GM12864 (cell line): ENCODE measurements around the gene HAPLN3.

ENCODE experiments used
- DNase-seq: peaks from one replicate; pipeline ENCODE4 v3.0.0-alpha.2; 2011; ENCODE audit warnings: low read depth
- H3K4me3 ChIP-seq: 2 replicates; pipeline ENCODE4 v1.5.1; 2011; ENCODE audit warnings: mild to moderate bottlenecking, low read depth, low read length, control low read depth
- TF ChIP-seq, protein P1 (sequence below): IDR thresholded peaks from 2 replicates; pipeline ENCODE4 v1.5.1; 2011; ENCODE audit warnings: low read depth, mild to moderate bottlenecking, moderate library complexity, low read length, control low read depth, inconsistent platforms; ENCODE audit errors: missing control alignments

HAPLN3 gene

DNA sequence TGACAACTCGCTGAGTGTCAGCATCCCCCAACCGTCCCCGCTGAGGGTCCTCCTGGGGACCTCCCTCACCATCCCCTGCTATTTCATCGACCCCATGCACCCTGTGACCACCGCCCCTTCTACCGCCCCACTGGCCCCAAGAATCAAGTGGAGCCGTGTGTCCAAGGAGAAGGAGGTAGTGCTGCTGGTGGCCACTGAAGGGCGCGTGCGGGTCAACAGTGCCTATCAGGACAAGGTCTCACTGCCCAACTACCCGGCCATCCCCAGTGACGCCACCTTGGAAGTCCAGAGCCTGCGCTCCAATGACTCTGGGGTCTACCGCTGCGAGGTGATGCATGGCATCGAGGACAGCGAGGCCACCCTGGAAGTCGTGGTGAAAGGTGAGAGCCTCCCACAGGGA, 56.7 kb downstream of the HAPLN3 start:
- DNase-seq, result no peak
- TF ChIP-seq, protein P1, sequence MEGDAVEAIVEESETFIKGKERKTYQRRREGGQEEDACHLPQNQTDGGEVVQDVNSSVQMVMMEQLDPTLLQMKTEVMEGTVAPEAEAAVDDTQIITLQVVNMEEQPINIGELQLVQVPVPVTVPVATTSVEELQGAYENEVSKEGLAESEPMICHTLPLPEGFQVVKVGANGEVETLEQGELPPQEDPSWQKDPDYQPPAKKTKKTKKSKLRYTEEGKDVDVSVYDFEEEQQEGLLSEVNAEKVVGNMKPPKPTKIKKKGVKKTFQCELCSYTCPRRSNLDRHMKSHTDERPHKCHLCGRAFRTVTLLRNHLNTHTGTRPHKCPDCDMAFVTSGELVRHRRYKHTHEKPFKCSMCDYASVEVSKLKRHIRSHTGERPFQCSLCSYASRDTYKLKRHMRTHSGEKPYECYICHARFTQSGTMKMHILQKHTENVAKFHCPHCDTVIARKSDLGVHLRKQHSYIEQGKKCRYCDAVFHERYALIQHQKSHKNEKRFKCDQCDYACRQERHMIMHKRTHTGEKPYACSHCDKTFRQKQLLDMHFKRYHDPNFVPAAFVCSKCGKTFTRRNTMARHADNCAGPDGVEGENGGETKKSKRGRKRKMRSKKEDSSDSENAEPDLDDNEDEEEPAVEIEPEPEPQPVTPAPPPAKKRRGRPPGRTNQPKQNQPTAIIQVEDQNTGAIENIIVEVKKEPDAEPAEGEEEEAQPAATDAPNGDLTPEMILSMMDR, result no peak
- H3K4me3 ChIP-seq, result no peak overlapping the region

DNA sequence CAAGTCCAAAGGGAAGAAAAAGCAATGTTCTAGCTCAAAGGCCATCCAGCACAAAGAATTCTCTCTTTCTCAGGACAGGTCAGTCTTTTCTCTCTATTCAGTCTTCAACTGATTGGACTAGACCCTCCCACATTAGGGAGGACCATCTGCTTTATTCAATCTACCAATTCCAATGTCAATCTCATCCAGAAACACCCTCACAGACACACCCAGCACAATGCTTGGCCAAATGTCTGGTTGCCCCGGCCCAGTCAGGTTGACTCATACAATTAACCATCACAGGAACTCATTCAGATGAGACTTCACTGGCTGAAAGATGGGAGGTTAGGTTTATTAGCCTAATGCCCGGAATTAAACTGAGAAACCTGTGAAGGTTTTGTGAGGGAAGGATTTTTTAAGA, 59.7 kb downstream of the HAPLN3 start:
- DNase-seq, result no peak
- TF ChIP-seq, protein P1, result no peak
- H3K4me3 ChIP-seq, result no peak overlapping the region

DNA sequence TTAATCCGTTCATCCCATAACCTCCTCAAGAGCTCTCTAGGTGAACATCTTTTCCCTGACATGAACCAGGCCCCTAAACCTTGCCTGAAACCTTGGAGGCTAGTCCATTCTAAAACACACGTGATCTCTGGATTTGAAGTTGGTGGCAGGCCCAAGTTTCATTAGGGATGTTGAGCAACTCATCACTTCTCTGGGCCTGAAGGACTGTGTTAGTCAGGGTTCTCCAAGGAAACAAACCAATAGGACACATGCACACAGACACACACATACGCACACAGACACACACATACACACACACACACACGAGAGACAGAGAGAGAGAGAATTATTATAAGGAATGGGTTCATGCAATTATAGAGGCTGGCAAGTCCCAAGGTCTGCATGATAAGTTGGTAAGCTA, 60.2 kb downstream of the HAPLN3 start:
- no peak for DNase-seq
- TF ChIP-seq, protein P1, result no peak
- H3K4me3 ChIP-seq, result no peak overlapping the region

DNA sequence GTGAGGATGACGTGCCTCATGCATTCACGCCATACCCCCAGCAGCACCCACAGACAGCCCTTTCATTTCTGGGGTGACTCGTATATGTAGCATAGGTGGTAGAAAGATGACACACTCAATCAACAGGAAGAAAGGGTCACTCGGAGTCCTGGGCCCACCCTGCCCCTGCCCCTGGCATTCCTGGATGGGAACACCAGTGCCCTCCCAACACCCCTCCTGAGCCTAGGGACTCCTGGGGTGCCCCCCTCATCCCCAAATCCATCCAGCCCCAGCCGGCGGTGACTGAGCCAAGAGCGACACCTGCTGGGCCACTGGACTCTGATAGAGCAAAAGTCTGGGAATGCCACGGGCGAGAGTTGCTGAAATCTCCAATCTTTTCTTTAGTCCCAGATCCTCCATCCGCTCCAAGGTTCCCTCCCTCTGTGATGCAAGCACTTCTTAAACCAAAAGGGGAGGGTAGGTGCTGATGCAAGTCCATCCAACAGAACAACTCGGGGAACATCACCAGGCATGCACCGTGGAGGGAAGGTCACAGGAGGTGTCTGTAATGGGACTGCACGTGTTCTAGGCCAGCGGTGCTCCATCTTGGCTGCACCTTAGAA, 61.0 kb downstream of the HAPLN3 start:
- DNase-seq, result no peak
- H3K4me3 ChIP-seq, result no peak overlapping the region
- TF ChIP-seq, protein P1, result peak; percentile 70

DNA sequence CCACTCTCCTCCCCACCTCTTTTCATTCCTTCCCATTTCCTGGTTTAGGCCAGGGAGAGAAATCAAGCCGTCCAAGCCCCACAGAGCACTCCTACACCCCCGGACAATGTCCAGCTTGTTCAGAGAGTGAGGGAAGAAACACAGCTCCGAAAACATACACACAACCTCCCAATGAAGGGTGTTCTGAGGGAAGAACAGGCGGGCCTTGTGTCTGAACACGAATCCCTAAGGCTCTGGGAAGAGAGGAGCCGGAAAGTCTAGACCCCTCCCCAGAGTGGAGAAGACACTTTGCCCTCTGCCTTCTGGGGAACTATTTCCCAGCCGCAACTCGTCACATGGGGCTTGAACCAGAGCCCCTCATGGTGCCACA, 61.6 kb downstream of the HAPLN3 start:
- no peak for DNase-seq
- TF ChIP-seq, protein P1, result no peak
- H3K4me3 ChIP-seq, result no peak overlapping the region

DNA sequence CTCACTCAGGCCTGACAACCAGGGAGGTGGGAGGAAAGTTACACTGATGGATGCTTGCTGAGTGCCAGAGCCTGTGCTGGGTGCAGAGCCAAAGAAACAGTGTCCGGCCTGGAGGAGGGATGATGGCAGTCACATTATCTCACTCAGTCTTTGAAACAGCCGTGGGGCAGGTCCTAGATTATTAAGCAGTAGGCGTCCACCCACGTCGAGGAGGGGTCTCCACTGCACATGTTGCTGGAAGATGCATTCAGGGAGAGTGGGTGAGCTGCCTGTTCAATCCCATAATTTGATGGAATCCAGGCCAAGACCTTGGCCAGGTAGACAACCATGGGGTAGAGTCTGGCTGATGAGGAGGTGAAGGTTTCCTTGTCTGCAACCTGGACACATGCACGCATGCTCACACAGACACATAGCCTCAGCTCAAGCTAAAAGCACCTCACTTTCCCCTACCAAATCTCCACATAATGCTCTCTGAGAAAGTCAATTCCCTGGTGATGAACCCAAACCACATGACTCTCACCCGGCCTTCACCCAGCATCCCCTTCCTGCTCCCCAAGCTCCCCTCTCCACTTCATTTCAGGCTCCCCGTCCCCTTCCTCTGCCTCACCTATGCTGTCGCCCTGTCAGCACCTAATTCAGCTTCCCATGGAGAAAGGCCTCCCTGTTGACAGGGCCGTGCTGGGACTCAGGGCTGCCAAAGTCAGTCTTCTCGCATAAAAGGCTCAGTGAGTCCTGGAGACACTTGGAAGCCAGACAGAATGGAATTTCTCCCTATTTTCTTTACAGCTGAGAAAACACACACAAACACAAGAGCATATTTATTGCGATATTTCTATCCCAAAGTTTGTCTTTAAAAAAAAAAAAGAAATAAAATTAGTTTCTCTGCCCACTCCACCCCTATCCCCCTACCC, 62.3 kb downstream of the HAPLN3 start:
- H3K4me3 ChIP-seq, result no peak overlapping the region
- TF ChIP-seq, protein P1, result no peak
- DNase-seq, result no peak
